Middle frontal gyrus (tissue), 1 donor: ENCODE results near the gene TDRD10.
"Not testable (repeated sequence)": the region's sequence is repeated elsewhere in the genome, so short reads cannot be mapped to it uniquely, and the experiment has no call there.

Source experiments
- DNase-seq: peaks from one replicate; pipeline ENCODE4 v3.0.0-alpha.2; 2015; ENCODE audit warnings: low spot score; ENCODE audit errors: extremely low spot score

TDRD10 gene

GRCh38 chr1:154514066-154514553 lies 12.1 kb downstream of the TDRD10 start:
- DNase-seq: no peak

DNA sequence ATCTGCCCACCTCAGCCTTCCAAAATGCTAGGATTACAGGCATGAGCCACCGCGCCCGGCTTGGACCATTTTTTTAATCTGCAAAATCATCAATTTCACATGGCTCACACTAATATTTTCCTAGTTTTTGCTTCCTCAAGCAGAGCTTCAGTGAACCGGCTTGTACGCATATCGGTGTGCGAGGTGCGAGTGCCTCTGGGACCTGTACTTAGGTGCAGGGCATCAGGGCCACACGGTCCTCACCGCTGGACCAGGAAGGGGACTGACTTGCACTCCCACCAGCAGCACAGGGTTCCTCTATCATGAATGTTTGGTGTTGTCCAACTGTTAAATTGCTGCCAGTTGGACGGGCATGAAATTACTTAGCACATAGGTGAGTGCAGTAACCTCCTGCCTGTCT lies 15.6 kb downstream of the TDRD10 start:
- no peak for DNase-seq

DNA sequence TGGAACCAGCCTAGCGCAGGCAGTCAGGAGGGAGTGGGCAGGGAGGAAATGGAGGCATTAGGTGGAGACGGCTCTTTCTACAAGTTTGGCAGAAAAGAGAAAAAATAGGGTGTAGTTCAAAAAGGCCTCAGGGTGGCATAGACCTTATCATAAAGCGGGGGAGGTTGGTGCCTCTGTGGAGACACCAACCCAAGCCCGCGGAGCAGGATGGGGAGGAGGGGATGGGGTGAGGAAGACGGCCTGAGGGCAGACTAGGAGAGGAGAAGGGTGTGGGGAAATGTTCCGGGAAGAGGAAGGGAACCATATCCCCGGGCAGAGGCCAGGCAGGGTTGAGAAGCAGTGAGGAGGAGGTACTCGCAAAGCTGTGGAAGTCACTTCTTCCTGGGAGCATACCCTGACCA lies 17.6 kb downstream of the TDRD10 start:
- no peak for DNase-seq

GRCh38 chr1:154520333-154520732 lies 18.3 kb downstream of the TDRD10 start:
- no peak for DNase-seq

DNA sequence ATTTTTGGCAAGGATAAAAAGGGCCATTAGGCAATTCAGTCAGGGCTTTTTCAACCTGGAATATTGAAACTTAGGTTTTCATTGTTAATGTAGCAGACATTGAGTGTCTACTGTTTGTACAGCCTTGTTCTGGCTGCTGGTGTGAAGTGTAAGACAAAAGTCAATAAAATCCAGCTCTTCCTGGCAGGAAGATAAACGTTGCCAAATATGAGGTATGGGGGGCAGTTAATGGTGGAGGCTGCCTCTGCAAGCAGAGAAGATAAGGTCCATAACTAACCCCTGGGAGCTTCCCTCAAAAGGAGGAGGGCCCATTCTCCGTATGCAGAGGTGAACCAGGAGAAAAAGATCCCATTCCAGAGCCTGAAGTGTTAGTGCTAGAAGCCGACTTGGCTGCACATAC lies 19.7 kb downstream of the TDRD10 start:
- no peak for DNase-seq

- DNase-seq: no peak
These were observed 22.9 kb downstream of the TDRD10 start for GRCh38 chr1:154524881-154525280.

- no peak for DNase-seq
These were observed 25.2 kb downstream of the TDRD10 start for GRCh38 chr1:154527192-154527591.

GRCh38 chr1:154529308-154529707 lies 27.3 kb downstream of the TDRD10 start:
- no peak for DNase-seq

DNA sequence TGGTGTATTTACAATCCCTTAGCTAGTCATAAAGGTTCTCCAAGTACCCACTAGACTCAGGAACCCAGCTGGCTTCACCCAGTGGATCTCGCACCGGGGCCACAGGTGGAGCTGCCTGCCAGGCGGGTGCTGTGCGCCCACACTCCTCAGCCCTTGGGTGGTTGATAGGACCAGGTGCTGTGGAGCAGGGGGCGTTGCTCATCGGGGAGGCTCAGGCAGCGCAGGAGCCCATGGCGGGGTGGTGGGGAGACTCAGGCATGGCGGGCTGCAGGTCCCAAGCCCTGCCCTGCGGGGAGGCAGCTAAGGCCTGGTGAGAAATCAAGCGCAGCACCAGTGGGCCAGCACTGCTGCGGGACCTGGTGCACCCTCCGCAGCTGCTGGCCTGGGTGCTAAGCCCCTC lies 29.9 kb downstream of the TDRD10 start:
- DNase-seq: not testable (repeated sequence)

DNA sequence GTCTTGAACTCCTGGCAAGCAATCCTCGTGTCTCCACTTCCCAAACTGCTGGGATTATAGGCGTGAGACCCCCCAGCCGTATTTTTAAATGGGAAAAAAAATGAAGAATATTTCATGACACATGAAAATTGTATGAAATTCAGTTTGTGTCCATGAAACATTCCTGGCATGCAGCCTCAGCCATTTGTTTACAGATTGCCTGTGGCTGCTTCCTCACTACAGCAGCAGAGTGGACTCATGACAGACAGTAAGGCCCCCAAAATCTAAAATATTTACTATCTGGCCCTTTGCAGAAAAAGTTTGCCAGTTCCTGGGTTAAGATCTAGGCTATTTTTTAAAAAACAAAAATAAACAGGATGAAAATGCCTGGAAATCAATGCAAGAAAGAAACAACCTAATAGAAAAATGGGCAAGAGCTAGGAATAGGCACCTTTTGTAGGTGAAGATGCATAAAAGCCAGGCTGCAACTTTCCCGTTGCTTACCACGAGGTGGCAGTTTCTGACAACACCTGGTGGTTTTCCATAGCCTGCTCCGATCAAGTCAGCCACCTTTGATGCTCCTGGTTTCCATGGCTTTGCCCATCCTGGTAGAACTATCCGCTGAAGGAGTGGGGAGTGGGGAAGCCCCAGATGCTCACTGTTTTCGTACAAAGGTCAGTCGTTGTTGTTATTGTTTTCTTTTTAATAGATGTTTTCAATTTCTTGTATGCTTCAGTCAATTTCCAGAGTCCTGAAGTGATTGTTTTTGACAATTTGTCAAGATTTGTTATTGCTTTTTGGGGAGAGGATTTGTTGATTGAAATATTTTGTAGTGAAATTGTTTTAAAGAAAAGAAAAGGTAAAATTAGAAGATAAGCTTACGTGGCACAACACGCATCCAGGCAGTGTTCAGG lies 32.2 kb downstream of the TDRD10 start:
- DNase-seq: no peak

- no peak for DNase-seq
These were observed 34.6 kb downstream of the TDRD10 start for GRCh38 chr1:154536570-154536969.

GRCh38 chr1:154539486-154540483 lies 37.8 kb downstream of the TDRD10 start:
- DNase-seq: no peak

DNA sequence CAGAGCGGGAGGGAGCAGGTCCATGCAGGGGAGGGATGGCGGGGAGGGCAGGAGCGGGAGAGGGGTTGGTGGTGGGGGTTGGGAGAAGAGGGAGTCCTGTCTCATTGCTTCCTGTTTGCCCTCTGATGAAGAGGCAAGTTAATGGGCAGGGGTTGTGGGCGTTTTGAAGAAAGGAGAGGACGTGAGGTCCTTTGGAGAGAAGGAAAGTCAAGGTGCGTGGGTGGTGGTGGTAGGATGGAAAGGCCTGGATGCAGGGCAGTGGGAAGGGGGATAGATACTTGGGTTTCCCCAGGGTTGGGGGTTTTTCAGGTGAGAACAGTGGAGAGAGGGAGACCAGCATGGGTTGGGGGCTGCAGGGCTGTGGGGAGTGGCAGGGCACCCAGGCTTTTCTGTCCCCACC lies 39.2 kb downstream of the TDRD10 start:
- no peak for DNase-seq

GRCh38 chr1:154546264-154547063 lies 44.4 kb downstream of the TDRD10 start:
- DNase-seq: peak; percentile 18

DNA sequence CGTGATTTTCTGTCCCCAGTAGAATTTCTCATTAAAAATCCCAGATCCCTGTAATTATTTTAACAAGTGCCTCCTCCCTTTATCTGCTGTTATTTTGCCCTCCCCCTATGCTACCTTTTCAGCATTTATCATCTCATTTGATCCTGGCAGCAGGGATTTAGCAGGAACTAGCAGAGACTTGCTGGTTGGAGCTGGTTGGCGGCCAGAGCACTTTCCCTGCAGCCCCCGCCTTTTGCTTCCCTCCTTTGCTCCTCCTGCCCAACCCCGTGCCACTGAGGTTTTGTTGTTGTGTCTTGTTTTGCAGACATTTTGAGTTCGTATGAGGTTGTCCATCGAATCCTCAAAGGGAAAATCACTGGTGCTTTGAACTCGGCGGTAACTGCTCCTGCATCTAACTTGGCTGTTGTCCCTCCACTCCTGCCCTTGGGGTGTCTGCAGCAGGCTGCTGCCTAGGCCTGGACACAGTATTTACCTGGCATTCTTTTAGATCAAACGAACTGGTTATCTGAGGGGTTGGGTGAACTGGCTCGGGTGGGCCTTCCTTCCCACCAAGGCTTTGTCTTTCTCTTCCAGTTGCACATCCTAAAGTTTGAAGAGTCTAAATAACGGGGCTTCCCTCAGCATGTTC lies 45.2 kb downstream of the TDRD10 start:
- no peak for DNase-seq

DNA sequence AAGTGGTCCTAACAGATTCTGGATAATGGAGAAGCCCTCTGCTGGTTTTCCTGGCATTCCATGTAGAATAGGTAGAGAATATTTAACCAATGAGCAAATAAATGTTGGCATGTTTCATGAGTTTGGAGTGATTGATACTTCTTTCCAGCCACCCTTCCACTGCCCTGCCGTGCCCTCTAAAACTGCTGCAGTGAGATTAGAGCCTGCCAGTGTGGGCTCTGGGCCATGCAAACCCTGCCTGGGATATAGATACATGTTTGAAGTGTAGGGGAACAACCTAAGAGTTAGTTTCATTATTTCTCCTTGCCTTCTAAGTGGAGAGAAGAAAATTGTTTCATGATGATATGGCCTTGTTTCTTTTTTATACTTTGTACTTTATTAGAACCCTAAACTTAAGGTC lies 46.0 kb downstream of the TDRD10 start:
- no peak for DNase-seq

GRCh38 chr1:154549202-154549770 lies 47.3 kb downstream of the TDRD10 start:
- DNase-seq: no peak

DNA sequence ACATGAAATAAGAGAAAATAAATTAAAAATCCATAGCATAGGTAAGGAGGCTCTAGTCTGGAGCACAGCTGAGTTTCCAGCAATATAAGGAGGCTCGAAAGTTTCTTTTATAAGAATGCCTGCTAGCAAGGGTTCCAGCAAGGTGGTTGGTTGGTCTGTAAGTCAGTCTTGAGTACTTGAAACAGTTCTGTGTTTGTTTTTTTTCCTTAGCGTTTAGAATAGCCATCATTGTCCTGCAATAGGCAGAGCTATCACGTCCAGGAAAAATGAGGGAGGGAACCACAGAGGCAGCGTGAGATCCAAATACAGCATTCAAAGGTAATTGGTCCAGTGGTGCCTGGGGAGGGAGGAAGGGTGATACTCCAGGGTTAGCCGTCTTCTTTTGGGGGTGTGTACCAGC lies 48.1 kb downstream of the TDRD10 start:
- DNase-seq: no peak

DNA sequence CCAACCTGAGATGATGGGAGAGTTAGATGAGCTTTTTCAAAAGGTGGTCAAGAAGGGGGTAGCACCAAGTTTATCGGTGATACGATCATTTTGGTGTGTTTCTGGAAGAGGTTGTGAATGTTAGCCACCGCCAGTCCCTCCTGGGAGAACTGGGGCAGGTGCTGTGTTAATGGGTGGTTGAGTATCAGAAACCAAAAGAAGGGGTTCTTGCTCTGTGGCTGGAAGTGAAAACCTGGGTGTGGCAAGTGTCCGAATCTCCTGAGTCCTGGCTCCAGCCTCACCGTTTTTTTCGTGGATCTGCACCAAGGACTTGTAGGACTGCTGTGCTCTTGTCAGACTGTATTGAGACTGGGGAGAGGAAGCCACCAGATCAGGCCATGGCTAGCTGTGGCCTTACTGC lies 48.6 kb downstream of the TDRD10 start:
- no peak for DNase-seq

GRCh38 chr1:154551474-154551873 lies 49.5 kb downstream of the TDRD10 start:
- DNase-seq: no peak
